ENCODE measurements around the gene C3orf22. TPM values are rescaled to one million over a fixed set of nuclear protein-coding genes. Genes with fewer than 3 reads are reported as not detected.

Gene C3orf22
- polyA plus RNA-seq, 1 donor = not detected

DNA sequence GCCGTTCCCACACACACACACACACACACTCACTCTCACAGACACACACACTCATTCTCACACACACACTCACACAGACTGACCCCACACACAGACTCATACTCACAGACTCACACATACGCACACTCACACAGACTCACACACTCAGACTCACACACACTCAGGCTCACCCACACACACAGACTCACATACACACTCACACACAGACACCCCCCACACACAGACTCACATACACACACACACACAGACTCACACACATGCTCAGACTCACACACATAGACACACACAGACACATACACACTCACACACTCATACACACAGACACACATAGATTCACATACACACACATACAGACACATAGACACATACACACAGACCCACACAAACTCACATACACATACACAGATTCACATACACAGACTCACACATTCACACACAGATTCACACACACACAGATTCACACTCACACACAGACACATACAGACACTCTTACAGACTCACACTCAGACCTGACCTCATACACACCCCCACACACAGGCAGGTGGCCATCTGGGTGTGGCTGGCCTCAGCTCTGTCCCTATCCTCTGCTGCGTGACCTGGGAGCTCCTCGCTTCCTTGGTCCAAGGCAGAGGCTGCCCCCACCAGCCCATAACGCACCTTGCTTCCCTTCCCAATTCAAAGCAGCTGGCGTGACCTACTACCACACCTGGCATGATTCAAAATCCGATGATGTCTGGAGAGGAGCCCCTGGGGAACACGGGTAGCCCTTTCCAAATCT lies 1.9 kb downstream of the C3orf22 start:
- no peak for DNase-seq (ENCODE audit: low read depth)

DNA sequence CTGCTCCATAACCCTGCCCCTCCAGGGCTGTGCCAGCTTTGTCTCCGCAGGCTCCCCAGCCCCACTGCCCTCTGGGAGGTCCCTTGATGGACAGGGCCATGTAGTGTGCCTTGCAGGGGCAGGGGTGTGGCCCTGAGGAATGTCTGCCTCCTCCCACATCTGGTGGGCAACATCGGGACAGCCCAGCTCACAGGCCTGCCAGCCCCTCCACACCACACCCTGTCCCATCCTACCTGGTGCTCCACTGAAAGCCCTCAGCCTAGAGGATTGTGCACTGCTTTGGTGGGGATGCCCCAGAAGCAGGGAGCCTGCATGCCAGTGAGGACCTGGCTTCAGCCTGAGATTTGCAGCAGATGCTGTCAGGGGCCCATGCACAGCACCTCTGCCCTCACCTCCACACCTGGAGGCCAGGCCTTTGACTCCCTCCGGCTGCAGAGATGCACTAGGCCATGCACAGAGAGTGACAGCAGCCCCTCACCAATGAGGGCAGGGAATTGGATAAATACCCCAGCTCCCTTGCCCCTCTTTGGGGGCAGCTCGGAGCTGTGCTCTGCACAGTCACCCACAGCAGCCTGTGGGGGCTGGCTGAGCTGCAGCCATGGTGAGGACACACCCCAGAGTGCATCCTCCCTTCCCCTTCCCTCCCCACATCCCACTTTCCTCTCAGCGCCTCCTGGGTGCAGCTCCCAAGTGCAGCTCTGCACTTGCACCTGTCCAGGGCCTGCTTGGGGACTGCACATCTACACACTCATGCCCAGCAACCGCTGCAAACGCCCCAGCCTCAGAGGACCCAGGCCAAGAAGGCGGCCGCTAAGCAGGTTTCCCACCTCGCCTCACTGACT lies 2.7 kb downstream of the C3orf22 start:
- no peak for DNase-seq (ENCODE audit: low read depth)

DNA sequence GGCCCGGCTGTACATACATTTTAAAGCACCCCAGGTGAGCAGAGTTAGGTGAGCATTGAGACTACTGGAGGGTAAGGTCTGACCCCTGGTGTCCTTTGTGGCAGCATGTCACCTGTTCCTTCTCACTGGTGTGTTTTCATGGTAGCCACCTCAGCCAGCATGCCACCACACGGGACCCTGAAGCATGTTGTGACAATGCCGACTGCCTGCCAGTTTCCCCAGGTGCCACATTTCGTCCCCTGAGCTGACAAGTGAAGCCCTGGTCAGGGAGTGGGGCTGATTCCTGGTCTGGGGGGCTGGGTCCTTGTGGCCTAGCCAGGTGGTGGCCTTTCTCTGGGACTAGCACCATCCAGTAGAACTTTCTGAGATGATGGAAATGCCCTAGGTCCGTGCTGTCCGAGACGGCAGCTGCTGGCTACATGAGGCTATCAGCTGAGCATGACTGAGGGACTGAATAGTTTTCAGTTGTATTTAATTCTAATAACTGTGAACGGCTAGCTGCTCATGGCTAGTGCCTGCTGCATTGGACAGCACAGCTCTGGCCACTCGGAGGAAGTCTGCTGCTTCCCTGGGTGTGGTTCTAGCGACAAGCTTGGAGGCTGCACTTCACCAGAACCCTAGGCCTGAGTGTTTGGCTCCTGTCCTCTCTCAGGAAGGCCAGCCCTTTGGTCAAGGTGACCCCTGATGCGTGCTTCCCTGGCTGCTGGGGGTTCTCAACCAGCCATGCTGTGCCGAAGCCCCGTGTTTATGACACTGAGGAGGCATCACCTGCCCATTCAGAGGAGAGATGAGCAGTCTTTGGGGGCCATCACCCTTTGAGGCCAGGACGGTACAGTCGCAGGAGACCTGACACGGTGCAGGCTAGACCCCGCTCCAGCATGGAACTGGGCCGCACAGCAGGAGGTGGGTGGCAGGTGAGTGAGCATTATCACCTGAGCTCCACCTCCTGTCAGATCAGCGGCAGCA lies 3.9 kb downstream of the C3orf22 start:
- no peak for DNase-seq (ENCODE audit: low read depth)

DNA sequence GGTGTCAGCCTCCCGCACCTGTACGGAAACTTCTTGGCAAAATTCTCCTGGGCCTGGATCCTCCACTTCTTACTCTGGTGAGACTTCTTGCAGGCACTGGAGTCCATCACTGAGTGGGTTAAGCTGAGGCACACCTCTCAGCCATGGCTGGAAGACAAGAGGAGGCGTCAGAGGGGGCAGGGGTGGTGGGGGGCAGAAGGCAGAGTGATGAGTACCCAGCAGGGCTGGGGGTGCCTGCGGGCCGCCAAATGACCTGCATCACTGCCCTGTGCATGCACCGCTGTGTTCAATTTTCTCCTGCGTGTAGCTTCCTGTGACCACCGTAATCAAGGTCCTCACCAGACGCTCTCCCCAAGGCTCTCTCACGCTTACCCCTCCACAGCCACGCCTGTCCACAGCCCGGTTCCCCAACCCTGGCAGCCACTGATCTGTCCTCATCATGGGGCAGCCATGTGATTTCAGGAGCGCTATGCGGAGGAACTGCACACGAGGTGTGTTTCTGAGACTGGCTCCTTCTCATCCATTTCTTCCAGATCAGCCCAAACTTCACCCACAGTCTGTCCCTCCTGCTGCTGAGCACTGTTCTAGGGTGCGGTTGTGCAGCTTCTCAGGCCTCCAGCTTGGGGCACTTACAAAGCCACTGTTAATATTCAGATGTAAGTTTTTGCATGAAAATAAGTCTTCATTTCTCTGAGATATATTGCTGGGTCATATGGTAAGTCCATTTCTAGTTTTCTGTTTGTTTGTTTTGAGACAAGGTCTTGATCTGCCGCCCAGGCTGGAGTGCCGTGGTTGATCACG lies 5.2 kb downstream of the C3orf22 start:
- DNase-seq (ENCODE audit: low read depth) = no peak

DNA sequence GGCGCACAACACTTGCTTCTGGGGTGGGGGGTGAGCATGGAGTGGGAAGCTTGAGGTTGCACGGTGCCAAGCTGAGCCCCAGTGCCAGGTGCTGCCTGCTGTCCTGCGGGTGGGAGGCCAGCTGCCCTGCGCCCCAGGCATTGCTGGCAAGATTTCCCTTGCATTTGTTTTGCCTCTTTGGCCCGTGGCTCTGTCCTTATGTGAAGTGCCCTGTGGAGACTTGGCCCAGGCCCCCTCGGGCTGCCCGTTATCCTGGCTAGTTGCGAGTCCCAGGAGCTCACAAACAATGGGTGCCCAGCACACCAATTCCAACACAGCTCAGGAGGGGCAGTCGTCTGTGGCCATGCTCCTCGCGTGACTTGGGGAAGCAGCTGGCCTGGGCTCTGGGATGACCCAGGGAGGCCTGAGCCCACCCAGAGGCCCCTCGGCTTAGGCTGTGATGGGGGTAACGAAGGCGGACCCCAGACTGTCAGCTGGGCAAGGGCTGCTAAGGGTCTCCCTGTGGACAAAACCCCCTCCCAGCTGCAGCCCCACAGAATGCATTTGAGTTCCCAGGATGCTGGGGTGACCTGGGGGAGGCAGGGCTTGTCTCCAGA lies 5.9 kb downstream of the C3orf22 start:
- DNase-seq (ENCODE audit: low read depth) = no peak

DNA sequence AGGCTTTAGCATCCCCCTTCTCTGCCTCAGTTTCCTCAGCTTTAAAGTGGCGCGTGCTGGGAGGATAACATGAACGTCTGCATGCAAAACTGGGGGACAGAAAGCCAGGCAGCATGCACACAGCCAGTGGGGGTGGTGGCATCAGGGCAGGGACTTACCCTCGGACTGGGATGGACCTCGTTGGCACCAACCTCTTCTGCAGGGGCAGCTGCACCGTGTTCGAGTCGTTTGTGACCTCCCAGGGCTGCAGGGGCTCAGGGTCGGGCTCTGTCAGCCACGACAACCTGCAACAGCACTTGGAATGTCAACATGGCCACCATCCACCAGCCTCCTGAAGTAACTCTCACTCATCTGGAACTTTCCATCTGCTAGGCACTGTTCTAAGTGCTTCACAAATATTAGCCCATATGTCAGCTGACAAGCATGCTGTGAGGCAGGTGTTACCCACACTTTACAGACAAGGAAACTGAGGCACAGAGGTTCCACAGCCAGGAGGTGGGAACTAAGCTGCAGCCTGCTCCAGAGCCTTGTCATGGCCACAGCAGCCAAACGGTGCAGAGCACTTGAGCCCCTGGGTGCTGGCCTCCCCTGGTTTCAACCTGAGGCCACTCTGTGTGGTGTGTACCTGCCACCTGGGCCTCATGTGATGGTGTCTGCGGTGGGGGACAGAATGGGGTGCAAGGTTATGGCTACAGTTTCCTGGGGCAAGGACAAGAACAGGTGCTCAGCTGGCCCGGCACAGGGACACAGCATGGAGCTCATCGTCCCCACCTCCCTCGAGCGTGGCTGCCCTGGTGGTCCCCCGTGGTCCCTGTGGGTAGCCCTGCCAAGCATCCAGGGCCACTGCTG lies 6.7 kb downstream of the C3orf22 start:
- DNase-seq (ENCODE audit: low read depth) = no peak

DNA sequence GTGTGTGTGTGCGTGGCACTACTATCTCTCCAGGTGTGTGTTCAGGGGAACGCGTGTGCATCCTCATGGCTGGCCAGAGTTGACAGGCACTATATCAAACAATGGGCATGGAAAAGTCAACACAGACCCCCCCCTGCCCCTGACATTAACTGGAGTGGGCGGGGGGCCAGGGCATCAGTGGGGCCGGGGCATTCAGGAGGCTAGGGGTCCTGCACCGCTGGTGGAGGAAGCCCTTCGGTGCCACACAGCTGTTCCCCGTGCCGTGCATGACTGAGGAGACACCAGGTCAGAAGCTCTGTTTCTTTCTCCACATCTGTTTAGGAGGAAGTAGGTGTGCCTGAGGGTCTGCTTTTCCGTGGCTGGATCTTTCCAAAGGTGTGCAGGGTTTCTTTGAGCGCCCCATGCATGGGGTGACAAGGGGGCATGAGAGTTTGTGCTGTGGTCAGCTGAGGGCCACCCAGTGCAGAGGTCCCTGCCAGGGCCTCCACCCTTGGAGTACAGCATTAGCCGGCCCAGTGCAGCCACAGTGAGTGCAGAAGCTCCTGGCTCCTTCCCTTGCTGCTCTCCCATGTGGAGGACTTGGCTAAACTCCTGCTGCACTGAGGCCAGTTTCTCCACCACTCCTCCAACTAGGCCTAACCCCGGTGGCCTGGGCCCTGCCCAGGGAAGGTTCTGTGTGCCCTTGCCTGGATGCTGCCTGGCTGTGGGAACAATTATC lies 7.5 kb downstream of the C3orf22 start:
- DNase-seq (ENCODE audit: low read depth) = no peak

DNA sequence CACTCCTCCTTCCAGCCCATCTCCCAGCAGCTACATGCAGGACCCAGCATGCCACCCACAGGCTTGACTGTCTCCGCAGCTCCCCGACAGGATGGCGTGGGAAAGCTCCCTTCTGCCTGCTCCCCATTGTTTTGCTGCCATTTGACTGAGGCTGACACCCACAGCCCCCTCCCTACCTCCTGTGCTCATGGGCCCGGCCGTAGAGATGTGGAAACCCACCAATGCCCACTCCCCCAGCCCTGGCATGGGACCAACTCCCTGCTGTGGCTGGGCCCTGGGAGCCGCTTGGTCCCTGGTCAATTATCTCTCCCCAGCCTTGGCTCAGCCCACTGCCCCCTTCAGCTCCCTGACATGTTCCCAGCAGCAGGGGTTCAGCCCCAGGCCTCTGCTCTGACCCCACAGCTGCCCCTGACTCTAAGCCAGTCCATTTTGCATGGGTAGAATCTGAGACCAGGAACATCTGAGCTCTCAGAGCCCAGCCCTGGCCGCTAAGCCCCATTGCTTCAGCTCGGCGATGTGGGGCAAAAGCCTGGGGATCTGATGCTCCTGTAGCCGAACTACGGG lies 8.2 kb downstream of the C3orf22 start:
- DNase-seq (ENCODE audit: low read depth) = no peak

DNA sequence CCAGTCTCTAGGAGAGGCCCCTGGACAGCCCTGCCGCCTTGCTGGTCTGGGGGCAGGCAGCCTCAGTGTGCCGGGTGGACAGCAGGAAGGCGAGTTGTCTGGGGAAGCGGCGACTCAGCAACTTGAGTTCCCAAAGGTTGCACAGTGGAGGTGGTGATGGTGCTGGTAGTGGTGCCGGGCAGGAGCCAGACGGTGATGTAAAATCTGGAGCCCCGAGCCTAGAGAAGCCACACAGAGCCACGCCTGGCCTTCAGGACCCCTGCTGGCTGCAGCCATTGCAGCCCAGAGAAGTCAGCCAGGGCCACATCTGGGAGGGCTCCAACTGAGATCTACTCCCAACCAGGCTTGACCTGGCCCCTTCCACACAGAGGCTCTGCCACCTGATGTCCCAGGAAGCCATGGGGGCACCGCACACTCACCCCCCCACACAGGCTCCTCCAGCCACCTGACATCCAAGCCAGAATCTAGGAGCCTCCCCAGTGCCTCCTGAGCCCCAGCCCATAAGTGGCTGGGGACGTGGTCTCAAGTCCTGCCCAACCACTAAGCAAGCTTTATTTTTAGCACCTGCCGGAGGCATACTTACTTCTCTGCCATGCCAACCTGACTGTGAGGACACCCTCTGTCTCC lies 8.8 kb downstream of the C3orf22 start:
- DNase-seq (ENCODE audit: low read depth) = no peak

DNA sequence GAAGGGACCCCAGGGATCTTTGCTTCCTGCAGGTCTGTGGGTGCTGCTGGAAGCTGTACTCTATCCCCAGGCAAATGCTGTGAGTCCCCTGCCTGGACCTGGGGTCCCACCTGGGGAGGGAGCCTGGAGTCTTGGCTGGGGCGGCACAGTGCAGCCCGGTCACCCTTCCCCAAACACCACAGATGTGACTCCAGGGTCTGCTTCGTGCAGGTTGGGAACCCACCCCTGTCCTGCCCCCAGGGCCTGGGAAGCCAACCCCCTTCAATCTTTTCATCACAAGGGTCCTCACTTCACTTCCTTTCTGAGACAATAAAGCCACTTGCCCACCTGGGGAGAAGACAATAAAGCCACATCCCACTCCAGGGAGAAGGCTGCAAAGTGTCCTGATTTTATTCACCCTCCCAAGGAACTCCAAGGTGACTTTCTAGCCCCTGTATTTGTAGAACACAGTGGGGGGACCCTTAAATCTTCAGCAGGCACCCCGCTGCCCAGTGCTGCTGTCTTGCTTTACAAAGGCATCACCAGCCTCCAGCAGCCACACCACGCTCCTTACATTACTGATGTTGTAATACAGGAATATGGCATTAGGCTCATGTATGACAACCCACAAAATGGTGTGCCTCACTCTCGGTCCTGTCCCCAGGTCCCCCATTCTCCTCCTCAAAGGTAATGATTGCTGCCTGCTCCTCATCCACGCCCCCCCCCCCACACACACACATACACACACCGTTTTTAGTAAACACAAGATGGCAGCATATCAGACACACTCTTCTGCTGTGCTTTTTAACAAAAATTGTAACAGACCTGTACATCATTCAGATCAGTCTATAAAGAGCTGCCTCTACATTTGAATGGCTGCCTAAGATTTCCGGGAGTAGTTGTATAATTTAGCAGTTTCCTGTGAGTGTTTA lies 9.9 kb downstream of the C3orf22 start:
- no peak for DNase-seq (ENCODE audit: low read depth)

DNA sequence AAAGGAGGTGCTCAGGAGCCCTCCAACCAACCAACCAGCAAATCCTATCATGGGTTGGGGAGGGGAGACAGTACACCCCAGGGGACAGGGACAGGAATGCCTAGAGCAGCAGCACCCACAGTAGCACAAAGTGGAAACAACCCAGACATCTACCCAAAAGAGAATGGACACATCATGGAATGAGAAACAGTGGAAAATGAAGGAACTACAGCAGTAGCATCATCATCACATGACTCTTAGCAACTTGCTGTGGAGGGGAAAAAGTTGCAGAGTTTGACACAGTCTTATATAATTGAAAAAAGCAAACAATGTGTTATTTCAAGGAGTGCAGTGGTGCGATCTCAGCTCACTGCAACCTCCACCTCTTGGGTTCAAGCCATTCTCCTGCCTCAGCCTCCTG lies 11.0 kb downstream of the C3orf22 start:
- DNase-seq (ENCODE audit: low read depth) = no peak

DNA sequence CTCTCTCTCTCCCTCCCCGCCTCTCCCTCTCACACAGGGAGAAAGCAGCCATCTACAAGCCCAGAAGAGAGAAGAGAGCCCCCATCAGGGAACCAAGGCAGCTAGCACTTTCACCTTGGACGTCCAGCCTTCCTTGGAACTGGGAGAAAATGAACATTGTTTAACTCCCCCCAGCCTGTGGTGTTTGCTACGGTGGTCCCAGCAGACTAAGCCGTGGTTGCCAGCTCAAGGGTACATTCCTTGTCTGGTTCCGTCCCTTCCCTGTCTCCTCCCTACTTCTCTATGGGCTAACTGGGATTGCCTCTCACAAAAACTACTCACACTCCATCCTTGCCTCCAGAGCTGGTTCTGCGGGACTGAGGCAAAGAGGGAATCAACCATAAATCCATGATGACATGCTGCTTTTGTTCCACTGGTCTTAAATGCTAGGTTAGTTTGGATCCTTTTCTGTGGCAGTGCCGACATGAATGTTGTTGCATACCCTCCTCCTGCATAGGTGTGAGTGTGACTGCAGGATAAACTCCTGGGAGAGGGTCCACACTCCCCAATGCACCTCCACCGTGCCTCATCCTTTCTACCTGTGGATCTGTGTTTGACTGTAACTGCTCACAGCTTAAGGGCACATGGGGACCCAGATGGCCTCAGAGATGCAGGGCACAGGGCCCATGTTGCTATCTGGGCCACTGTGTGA lies 12.0 kb downstream of the C3orf22 start:
- no peak for DNase-seq (ENCODE audit: low read depth)

DNA sequence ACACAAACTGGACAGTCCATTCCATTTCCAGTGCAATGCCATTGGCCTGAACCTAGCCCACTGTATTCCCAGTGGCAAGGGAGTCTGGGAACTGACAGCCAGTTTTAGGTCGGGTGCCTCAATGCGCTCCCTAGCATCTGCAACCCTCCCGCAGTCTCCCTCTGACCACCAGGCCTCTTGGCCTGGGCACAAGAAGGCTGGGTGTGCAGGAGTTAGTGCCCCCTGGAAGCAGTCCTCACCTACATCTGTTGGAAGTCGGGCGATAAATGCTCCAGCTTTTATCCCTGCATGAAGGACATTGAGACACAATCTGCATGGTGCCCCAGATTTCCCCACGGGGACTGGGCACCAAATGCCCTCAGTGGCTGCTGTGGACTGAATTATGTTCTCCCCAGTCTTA lies 12.7 kb downstream of the C3orf22 start:
- DNase-seq (ENCODE audit: low read depth) = no peak

DNA sequence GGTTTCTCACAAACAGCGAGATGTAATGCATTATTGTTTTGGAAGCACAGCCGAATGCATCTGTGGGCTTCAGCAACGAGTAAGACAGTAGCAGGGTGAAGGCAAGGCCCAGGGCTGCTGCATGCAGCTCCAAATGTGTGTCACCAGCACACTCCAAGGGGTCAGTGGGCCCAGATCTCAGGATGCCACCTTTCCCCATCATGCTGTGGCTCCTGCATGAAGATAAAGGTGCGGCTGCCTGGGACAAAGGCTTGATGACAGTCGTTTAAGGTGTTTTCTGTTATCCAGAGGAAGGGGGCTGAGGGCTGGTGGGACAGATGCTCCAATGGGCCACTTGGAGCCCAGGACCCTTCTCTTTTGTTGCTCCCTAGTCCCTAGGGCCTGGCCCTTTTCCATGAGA lies 13.2 kb downstream of the C3orf22 start:
- no peak for DNase-seq (ENCODE audit: low read depth)

DNA sequence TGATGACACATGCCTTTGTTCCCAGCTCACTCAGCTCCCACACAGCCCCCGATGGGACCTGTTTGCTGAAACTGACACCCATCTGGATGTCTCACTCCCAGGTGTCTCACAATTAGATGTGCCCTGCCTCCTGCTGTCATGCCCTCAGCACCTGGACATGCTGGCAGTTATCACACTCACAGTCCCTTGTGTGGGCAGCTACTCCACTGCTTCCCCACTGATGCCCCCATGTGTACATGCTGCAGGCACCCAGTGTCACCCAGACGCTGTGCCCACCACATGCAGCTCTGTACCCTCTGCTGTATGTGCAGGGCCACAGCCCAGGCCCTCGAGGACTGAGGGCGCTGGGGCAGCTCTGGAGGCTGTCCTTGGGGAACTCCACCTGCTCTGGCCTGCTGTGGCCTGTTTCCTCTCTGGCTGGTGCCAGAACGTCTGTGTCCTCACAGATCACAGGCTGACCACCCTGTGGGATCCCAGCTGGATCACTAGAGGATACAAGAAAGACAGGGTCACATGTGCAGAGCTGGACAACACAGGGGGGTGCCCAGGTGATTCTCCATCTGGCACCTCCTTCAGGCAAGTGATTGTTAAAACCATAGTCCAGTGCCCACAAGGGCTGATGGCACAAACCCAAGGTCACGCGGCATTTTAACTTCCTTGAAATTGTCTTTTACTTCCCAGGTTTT lies 14.0 kb downstream of the C3orf22 start:
- no peak for DNase-seq (ENCODE audit: low read depth)

Data from forelimb muscle (tissue), 1 donor.